Activated CD4-positive, alpha-beta memory T cell treated with anti-CD3 and anti-CD28 coated beads, Interleukin-2, amount 10 ng/mL, durations not matched to agents 7 days and 5 days (primary cell): ENCODE measurements around the gene UBTD1. TPM values are rescaled to one million over a fixed set of nuclear protein-coding genes. Genes with fewer than 3 reads are reported as not detected.
A peak's percentile ranks its signal among the peaks of the same experiment; 100 is the strongest.

Experiments
- CTCF ChIA-PET: fragments of 350-600 bp; sonication (Branson Sonifier 250); formaldehyde crosslinking; loops from one replicate; lab custom pipeline; 2021; ENCODE audit warnings: antibody characterized with exemption, inconsistent platforms; lab: Charles Lee
- POLR2A ChIA-PET: fragments of 350-600 bp; sonication (Branson Sonifier 250); formaldehyde crosslinking; loops from one replicate; lab custom pipeline; 2021; ENCODE audit warnings: antibody characterized with exemption; lab: Charles Lee
- DNase-seq: peaks from one replicate; pipeline ENCODE4 v3.0.0-alpha.2; 2020
- H3K27ac Mint-ChIP-seq: one replicate; pipeline ENCODE4 v1.8.0; 2021; ENCODE audit warnings: mild to moderate bottlenecking, mixed read lengths
- H3K27me3 Mint-ChIP-seq: one replicate; pipeline ENCODE4 v1.8.0; 2021; ENCODE audit warnings: mixed read lengths
- H3K36me3 Mint-ChIP-seq: one replicate; pipeline ENCODE4 v1.8.0; 2021; ENCODE audit warnings: low read depth, mixed read lengths
- H3K4me1 Mint-ChIP-seq: one replicate; pipeline ENCODE4 v1.8.0; 2021; ENCODE audit warnings: mixed read lengths
- H3K4me3 Mint-ChIP-seq: one replicate; pipeline ENCODE4 v1.8.0; 2021; ENCODE audit warnings: mild to moderate bottlenecking, mixed read lengths
- H3K9me3 Mint-ChIP-seq: one replicate; pipeline ENCODE4 v1.8.0; 2021; ENCODE audit warnings: mixed read lengths
- total RNA-seq, 2 experiments: library from RNA; stranded (reverse); gene quantifications; one replicate each; pipeline ENCODE4 v1.2.3, GENCODE V29; 2021

Gene UBTD1
- total RNA-seq, 2 experiments from 2014 or later, result 1.4 to 1.6 TPM

GRCh38 chr10:97537186-97537869 lies 38.6 kb downstream of the UBTD1 start:
- ChIA-PET CTCF (interaction anchor here (0.7 to 5.4 kb wide), 2 partner anchors 15 to 505 kb away, joined by 5 to 53 read pairs; no protein-coding TSS in a partner anchor), POLR2A (no interaction called here)
- no peaks in the 10 kb centered on the region for H3K36me3 Mint-ChIP-seq
- H3K9me3 Mint-ChIP-seq, result no peaks in the 10 kb centered on the region
- no peak overlapping the region for H3K4me3 Mint-ChIP-seq
- no peak overlapping the region for H3K27ac Mint-ChIP-seq
- H3K27me3 Mint-ChIP-seq, result no peaks in the 10 kb centered on the region
- H3K4me1 Mint-ChIP-seq, result peaks cover 8% of the 10 kb centered on the region
- no peak for DNase-seq

GRCh38 chr10:97538411-97538810 lies 39.7 kb downstream of the UBTD1 start:
- Mint-ChIP-seq H3K9me3 (no peaks in the 10 kb centered on the region), H3K27ac (no peak overlapping the region), H3K36me3 (no peaks in the 10 kb centered on the region), H3K4me1 (peaks cover 18% of the 10 kb centered on the region), H3K27me3 (no peaks in the 10 kb centered on the region), H3K4me3 (no peak overlapping the region)
- ChIA-PET POLR2A (no interaction called here), CTCF (interaction anchor here (1.2 to 1.3 kb wide), 2 partner anchors 11 to 254 kb away, joined by 3 to 5 read pairs; no protein-coding TSS in a partner anchor)
- no peak for DNase-seq

GRCh38 chr10:97538839-97539238 lies 40.1 kb downstream of the UBTD1 start:
- H3K9me3 Mint-ChIP-seq, result no peaks in the 10 kb centered on the region
- POLR2A ChIA-PET, result no interaction called here

GRCh38 chr10:97539523-97540200 lies 40.9 kb downstream of the UBTD1 start:
- ChIA-PET CTCF (interaction anchor here (0.7 to 4.0 kb wide), 4 partner anchors 13 to 321 kb away, joined by 3 to 24 read pairs (median 3); partner anchors contain the start of gene ANKRD2), POLR2A (no interaction called here)
- H3K9me3 Mint-ChIP-seq, result no peaks in the 10 kb centered on the region
- DNase-seq, result no peak
- H3K36me3 Mint-ChIP-seq, result no peaks in the 10 kb centered on the region
- H3K27ac Mint-ChIP-seq, result no peak overlapping the region
- H3K4me3 Mint-ChIP-seq, result no peak overlapping the region
- no peaks in the 10 kb centered on the region for H3K27me3 Mint-ChIP-seq
- H3K4me1 Mint-ChIP-seq, result peaks cover 23% of the 10 kb centered on the region

More at GRCh38 chr10:97538839-97539238, 40.1 kb downstream of the UBTD1 start:
- CTCF ChIA-PET, result interaction anchor here (0.7 to 1.3 kb wide), 3 partner anchors 11 to 320 kb away, joined by 3 to 5 read pairs (median 3); no protein-coding TSS in a partner anchor
- no peak for DNase-seq
- Mint-ChIP-seq H3K36me3 (no peaks in the 10 kb centered on the region), H3K4me3 (no peak overlapping the region), H3K27ac (no peak overlapping the region), H3K27me3 (no peaks in the 10 kb centered on the region), H3K4me1 (peaks cover 23% of the 10 kb centered on the region)

- CTCF ChIA-PET, result interaction anchor here (0.6 to 4.0 kb wide), 2 partner anchors 12 to 28 kb away, joined by 3 to 24 read pairs; no protein-coding TSS in a partner anchor
- peaks cover 23% of the 10 kb centered on the region for H3K4me1 Mint-ChIP-seq
- H3K36me3 Mint-ChIP-seq, result no peaks in the 10 kb centered on the region
- POLR2A ChIA-PET, result no interaction called here
- H3K27me3 Mint-ChIP-seq, result no peaks in the 10 kb centered on the region
- H3K27ac Mint-ChIP-seq, result no peak overlapping the region
- no peak overlapping the region for H3K4me3 Mint-ChIP-seq
- no peak for DNase-seq
- no peaks in the 10 kb centered on the region for H3K9me3 Mint-ChIP-seq
These were observed 42.2 kb downstream of the UBTD1 start for GRCh38 chr10:97540669-97541500.

GRCh38 chr10:97542169-97543024 lies 43.7 kb downstream of the UBTD1 start:
- Mint-ChIP-seq H3K9me3 (no peaks in the 10 kb centered on the region), H3K36me3 (no peaks in the 10 kb centered on the region), H3K4me1 (peaks cover 23% of the 10 kb centered on the region), H3K27me3 (no peaks in the 10 kb centered on the region), H3K4me3 (no peak overlapping the region), H3K27ac (peak overlapping the region; percentile 32)
- CTCF ChIA-PET, result interaction anchor here (1.1 to 4.0 kb wide), 2 partner anchors 8 to 11 kb away, joined by 6 to 24 read pairs; no protein-coding TSS in a partner anchor
- POLR2A ChIA-PET, result no interaction called here
- DNase-seq, result peak; percentile 40

- ChIA-PET CTCF (interaction anchor here (1.1 to 4.0 kb wide), 2 partner anchors 9 to 10 kb away, joined by 6 to 24 read pairs; no protein-coding TSS in a partner anchor), POLR2A (no interaction called here)
- Mint-ChIP-seq H3K36me3 (no peaks in the 10 kb centered on the region), H3K27ac (peak overlapping the region; percentile 32), H3K4me1 (peaks cover 23% of the 10 kb centered on the region), H3K4me3 (no peak overlapping the region), H3K9me3 (no peaks in the 10 kb centered on the region), H3K27me3 (no peaks in the 10 kb centered on the region)
- peak; percentile 62 for DNase-seq
These were observed 44.4 kb downstream of the UBTD1 start for GRCh38 chr10:97543025-97543546.

GRCh38 chr10:97546456-97547270 lies 47.9 kb downstream of the UBTD1 start:
- Mint-ChIP-seq H3K27me3 (no peaks in the 10 kb centered on the region), H3K4me1 (peaks cover 21% of the 10 kb centered on the region), H3K4me3 (no peak overlapping the region), H3K36me3 (no peaks in the 10 kb centered on the region), H3K27ac (no peak overlapping the region), H3K9me3 (no peaks in the 10 kb centered on the region)
- POLR2A ChIA-PET, result interaction anchor here (1.0 to 1.3 kb wide), 2 partner anchors 24 to 43 kb away, joined by 3 read pairs; partner anchors contain the start of gene C10orf62
- CTCF ChIA-PET, result interaction anchor here (1.2 kb wide), 2 partner anchors 7 to 12 kb away, joined by 3 to 4 read pairs; no protein-coding TSS in a partner anchor
- DNase-seq, result no peak

- Mint-ChIP-seq H3K4me1 (peaks cover 16% of the 10 kb centered on the region), H3K27ac (no peak overlapping the region), H3K4me3 (no peak overlapping the region), H3K9me3 (no peaks in the 10 kb centered on the region), H3K27me3 (no peaks in the 10 kb centered on the region), H3K36me3 (no peaks in the 10 kb centered on the region)
- CTCF ChIA-PET, result interaction anchor here (1.0 to 1.2 kb wide), 2 partner anchors 13 to 87 kb away, joined by 3 to 4 read pairs; no protein-coding TSS in a partner anchor
- DNase-seq, result no peak
- POLR2A ChIA-PET, result no interaction called here
These were observed 48.5 kb downstream of the UBTD1 start for GRCh38 chr10:97547271-97547600.

GRCh38 chr10:97547962-97548361 lies 49.2 kb downstream of the UBTD1 start:
- H3K4me3 Mint-ChIP-seq, result no peak overlapping the region
- H3K4me1 Mint-ChIP-seq, result peaks cover 9% of the 10 kb centered on the region
- no peak for DNase-seq
- ChIA-PET POLR2A (no interaction called here), CTCF (interaction anchor here (1.0 kb wide), 1 partner anchor 88 kb away, joined by 3 read pairs; no protein-coding TSS in a partner anchor)
- no peaks in the 10 kb centered on the region for H3K9me3 Mint-ChIP-seq
- H3K27ac Mint-ChIP-seq, result no peak overlapping the region
- no peaks in the 10 kb centered on the region for H3K27me3 Mint-ChIP-seq
- no peaks in the 10 kb centered on the region for H3K36me3 Mint-ChIP-seq
